ENCODE data around the gene GIGYF2. TPM values are rescaled to one million over a fixed set of nuclear protein-coding genes. Genes with fewer than 3 reads are reported as not detected.

The GIGYF2 gene
- total and polyA plus RNA-seq, 4 donors: 10.6 to 50.5 (median 26.7) TPM

GRCh38 chr2:232835687-232836208, 138.6 kb downstream of the GIGYF2 start:
- no peak for DNase-seq (ENCODE audit: low spot score)
- 70% methylated on average over 14 of the region's 14 CpGs for WGBS
- Histone ChIP-seq H3K27ac (ENCODE audit: low read depth in 1 of 2, low read length in 2 of 2) (no peak overlapping the region), H3K36me3 (ENCODE audit: control insufficient read depth in 4 of 4, insufficient read depth in 3 of 4, low read depth in 1 of 4, low read length in 3 of 4) (peaks cover 13 to 53% (median 48%) of the 10 kb centered on the region in 4 donors), H3K4me1 (ENCODE audit: control insufficient read depth in 4 of 4, insufficient read depth in 4 of 4, low read length in 3 of 4) (peaks cover 0 to 9% (median under 1%) of the 10 kb centered on the region in 4 donors), H3K9me3 (ENCODE audit: control insufficient read depth in 4 of 4, low read length in 3 of 4) (no peaks in the 10 kb centered on the region), H3K27me3 (ENCODE audit: control insufficient read depth in 4 of 4, insufficient read depth in 4 of 4, low read length in 3 of 4) (no peaks in the 10 kb centered on the region), H3K4me3 (ENCODE audit: low read depth in 1 of 3, low read length in 3 of 3) (no peak overlapping the region), H3K9ac (ENCODE audit: low read depth in 1 of 2, low read length in 2 of 2) (no peak overlapping the region)
- TF ChIP-seq FOXA2 (IDR thresholded peaks at IDR 0.05): no peak
- no peak for TF ChIP-seq REST (IDR thresholded peaks at IDR 0.05)

- peaks cover 12 to 50% (median 41%) of the 10 kb centered on the region in 4 donors for H3K36me3 ChIP-seq (ENCODE audit: control insufficient read depth in 4 of 4, insufficient read depth in 3 of 4, low read depth in 1 of 4, low read length in 3 of 4)
These were observed 139.8 kb downstream of the GIGYF2 start for GRCh38 chr2:232836934-232837333.

GRCh38 chr2:232838406-232838874, 141.3 kb downstream of the GIGYF2 start:
- 73% methylated on average over 2 of the region's 2 CpGs for WGBS
- no peaks in the 10 kb centered on the region for H3K27me3 ChIP-seq (ENCODE audit: control insufficient read depth in 4 of 4, insufficient read depth in 4 of 4, low read length in 3 of 4)
- DNase-seq (ENCODE audit: low spot score): no peak
- H3K4me3 ChIP-seq (ENCODE audit: low read depth in 1 of 3, low read length in 3 of 3): no peak overlapping the region
- H3K9me3 ChIP-seq (ENCODE audit: control insufficient read depth in 4 of 4, low read length in 3 of 4): no peaks in the 10 kb centered on the region
- TF ChIP-seq ZBTB33 (IDR thresholded peaks at IDR 0.05) (no peak), TAF1 (conservative IDR thresholded peaks at IDR 0.05) (no peak), JUND (IDR thresholded peaks at IDR 0.05) (peak in 1 of 2 donors; percentile 12), EGR1 (IDR thresholded peaks at IDR 0.05; ENCODE audit: low read depth in 2 of 2) (no peak), YY1 (IDR thresholded peaks at IDR 0.05) (no peak), RAD21 (IDR thresholded peaks at IDR 0.05) (no peak)
- H3K27ac ChIP-seq (ENCODE audit: low read depth in 1 of 2, low read length in 2 of 2): peak overlapping the region; percentile 48 to 53
- no peak overlapping the region for H3K9ac ChIP-seq (ENCODE audit: low read depth in 1 of 2, low read length in 2 of 2)
- H3K4me1 ChIP-seq (ENCODE audit: control insufficient read depth in 4 of 4, insufficient read depth in 4 of 4, low read length in 3 of 4): peaks cover 0 to 9% (median under 1%) of the 10 kb centered on the region in 4 donors
- peaks cover 7 to 38% (median 33%) of the 10 kb centered on the region in 4 donors for H3K36me3 ChIP-seq (ENCODE audit: control insufficient read depth in 4 of 4, insufficient read depth in 3 of 4, low read depth in 1 of 4, low read length in 3 of 4)

More at GRCh38 chr2:232836934-232837333, 139.8 kb downstream of the GIGYF2 start:
- no peaks in the 10 kb centered on the region for H3K27me3 ChIP-seq (ENCODE audit: control insufficient read depth in 4 of 4, insufficient read depth in 4 of 4, low read length in 3 of 4)
- no peak overlapping the region for H3K27ac ChIP-seq (ENCODE audit: low read depth in 1 of 2, low read length in 2 of 2)
- WGBS: 94% methylated on average over 4 of the region's 4 CpGs
- no peak for TF ChIP-seq RAD21 (IDR thresholded peaks at IDR 0.05)
- no peak for TF ChIP-seq GABPA (IDR thresholded peaks at IDR 0.05 in 1 of 2, conservative IDR thresholded peaks at IDR 0.05 in 1 of 2)
- no peak overlapping the region for H3K4me3 ChIP-seq (ENCODE audit: low read depth in 1 of 3, low read length in 3 of 3)
- no peaks in the 10 kb centered on the region for H3K9me3 ChIP-seq (ENCODE audit: control insufficient read depth in 4 of 4, low read length in 3 of 4)
- DNase-seq (ENCODE audit: low spot score): no peak
- no peak overlapping the region for H3K9ac ChIP-seq (ENCODE audit: low read depth in 1 of 2, low read length in 2 of 2)
- peaks cover 0 to 9% (median under 1%) of the 10 kb centered on the region in 4 donors for H3K4me1 ChIP-seq (ENCODE audit: control insufficient read depth in 4 of 4, insufficient read depth in 4 of 4, low read length in 3 of 4)
